ENCODE measurements around the gene ARCN1. TPM values are rescaled to one million over a fixed set of nuclear protein-coding genes. Genes with fewer than 3 reads are reported as not detected.

Gene ARCN1
- total RNA-seq, 1 donor: 172 TPM

DNA sequence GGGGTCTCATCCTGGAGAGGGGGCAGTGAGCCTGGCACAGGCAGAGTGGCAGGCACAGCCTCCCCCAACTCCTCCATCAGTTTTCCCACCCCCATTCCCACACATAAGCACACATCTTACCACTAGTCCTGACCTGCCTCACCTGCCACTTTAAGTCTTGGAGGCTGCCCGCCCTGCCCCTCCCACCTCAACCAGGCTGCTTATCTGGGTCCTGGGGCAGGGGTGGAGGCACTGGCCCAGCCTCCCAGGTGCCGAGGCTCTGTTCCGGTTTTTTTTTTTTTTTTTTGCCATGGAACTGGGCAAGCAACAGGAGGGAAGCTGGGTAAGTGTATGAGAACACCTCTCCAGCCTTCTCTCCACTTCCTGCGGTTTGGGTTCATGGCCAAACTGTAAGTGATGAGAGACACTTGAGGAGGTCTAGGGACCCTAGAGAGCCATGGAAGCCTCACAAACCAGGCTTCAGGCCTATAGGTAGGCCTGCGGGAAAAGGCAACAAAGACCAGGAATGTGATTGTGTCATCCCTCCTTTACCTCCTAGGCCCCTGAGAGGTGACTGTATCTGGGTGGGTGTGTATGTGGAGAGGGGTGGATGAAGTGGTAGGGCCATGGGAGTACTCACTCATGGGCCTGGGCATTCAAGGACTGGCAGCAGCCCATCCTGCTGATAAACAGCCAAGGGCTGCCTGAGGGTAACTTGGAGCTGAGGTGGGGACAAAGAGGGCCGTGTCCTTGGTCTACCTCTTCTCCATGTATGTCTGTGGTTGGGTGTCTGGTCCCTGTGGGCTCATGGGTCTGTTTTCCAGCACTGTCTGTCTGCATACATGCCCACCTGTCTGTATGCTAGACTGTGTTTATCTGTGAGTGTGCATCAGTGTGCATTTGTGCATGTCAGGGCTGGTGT lies 57.8 kb downstream of the ARCN1 start:
- H2AFZ ChIP-seq (ENCODE audit: low read length): no peak overlapping the region
- H3K27ac ChIP-seq (ENCODE audit: low read depth, low read length): peak overlapping the region; percentile 2
- peaks cover 21% of the 10 kb centered on the region for H3K4me1 ChIP-seq (ENCODE audit: insufficient read depth, low read length)
- no peaks in the 10 kb centered on the region for H3K27me3 ChIP-seq (ENCODE audit: insufficient read depth, low read length)
- H4K20me1 ChIP-seq (ENCODE audit: insufficient read depth, low read length): peaks cover 32% of the 10 kb centered on the region
- H3K79me2 ChIP-seq (ENCODE audit: insufficient read depth, low read length): peaks cover 60% of the 10 kb centered on the region
- TF ChIP-seq, protein P1, sequence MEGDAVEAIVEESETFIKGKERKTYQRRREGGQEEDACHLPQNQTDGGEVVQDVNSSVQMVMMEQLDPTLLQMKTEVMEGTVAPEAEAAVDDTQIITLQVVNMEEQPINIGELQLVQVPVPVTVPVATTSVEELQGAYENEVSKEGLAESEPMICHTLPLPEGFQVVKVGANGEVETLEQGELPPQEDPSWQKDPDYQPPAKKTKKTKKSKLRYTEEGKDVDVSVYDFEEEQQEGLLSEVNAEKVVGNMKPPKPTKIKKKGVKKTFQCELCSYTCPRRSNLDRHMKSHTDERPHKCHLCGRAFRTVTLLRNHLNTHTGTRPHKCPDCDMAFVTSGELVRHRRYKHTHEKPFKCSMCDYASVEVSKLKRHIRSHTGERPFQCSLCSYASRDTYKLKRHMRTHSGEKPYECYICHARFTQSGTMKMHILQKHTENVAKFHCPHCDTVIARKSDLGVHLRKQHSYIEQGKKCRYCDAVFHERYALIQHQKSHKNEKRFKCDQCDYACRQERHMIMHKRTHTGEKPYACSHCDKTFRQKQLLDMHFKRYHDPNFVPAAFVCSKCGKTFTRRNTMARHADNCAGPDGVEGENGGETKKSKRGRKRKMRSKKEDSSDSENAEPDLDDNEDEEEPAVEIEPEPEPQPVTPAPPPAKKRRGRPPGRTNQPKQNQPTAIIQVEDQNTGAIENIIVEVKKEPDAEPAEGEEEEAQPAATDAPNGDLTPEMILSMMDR (IDR thresholded peaks at IDR 0.05; ENCODE audit: extremely low read depth, low read depth, low read length): no peak
- H3K4me3 ChIP-seq (ENCODE audit: insufficient read depth, low read length): no peak overlapping the region
- peaks cover 83% of the 10 kb centered on the region for H3K36me3 ChIP-seq (ENCODE audit: insufficient read depth, low read length)
- peak; percentile 84 for DNase-seq (ENCODE audit: insufficient read length, low spot score, missing footprints)
- no peaks in the 10 kb centered on the region for H3K9me3 ChIP-seq (ENCODE audit: low read depth, low read length)
- H3K4me2 ChIP-seq (ENCODE audit: insufficient read depth, low read length): no peak overlapping the region

GRCh38 chr11:118631142-118631909 lies 59.1 kb downstream of the ARCN1 start:
- Histone ChIP-seq H4K20me1 (ENCODE audit: insufficient read depth, low read length) (peaks cover 28% of the 10 kb centered on the region), H3K36me3 (ENCODE audit: insufficient read depth, low read length) (peaks cover 84% of the 10 kb centered on the region)
- TF ChIP-seq, protein P1 (IDR thresholded peaks at IDR 0.05; ENCODE audit: extremely low read depth, low read depth, low read length): no peak

GRCh38 chr11:118632577-118633318 lies 60.5 kb downstream of the ARCN1 start:
- Histone ChIP-seq H2AFZ (ENCODE audit: low read length) (no peak overlapping the region), H3K9me3 (ENCODE audit: low read depth, low read length) (no peaks in the 10 kb centered on the region), H4K20me1 (ENCODE audit: insufficient read depth, low read length) (peaks cover 32% of the 10 kb centered on the region), H3K27me3 (ENCODE audit: insufficient read depth, low read length) (no peaks in the 10 kb centered on the region), H3K4me1 (ENCODE audit: insufficient read depth, low read length) (peaks cover 38% of the 10 kb centered on the region), H3K4me3 (ENCODE audit: insufficient read depth, low read length) (no peak overlapping the region), H3K27ac (ENCODE audit: low read depth, low read length) (peak overlapping the region; percentile 17), H3K4me2 (ENCODE audit: insufficient read depth, low read length) (no peak overlapping the region), H3K36me3 (ENCODE audit: insufficient read depth, low read length) (peaks cover 84% of the 10 kb centered on the region), H3K79me2 (ENCODE audit: insufficient read depth, low read length) (peaks cover 44% of the 10 kb centered on the region)
- TF ChIP-seq, protein P1 (IDR thresholded peaks at IDR 0.05; ENCODE audit: extremely low read depth, low read depth, low read length): no peak
- peak; percentile 74 for DNase-seq (ENCODE audit: insufficient read length, low spot score, missing footprints)

More at GRCh38 chr11:118631142-118631909, 59.1 kb downstream of the ARCN1 start:
- H3K27me3 ChIP-seq (ENCODE audit: insufficient read depth, low read length): no peaks in the 10 kb centered on the region
- no peak for DNase-seq (ENCODE audit: insufficient read length, low spot score, missing footprints)
- H3K79me2 ChIP-seq (ENCODE audit: insufficient read depth, low read length): peaks cover 49% of the 10 kb centered on the region
- no peak overlapping the region for H2AFZ ChIP-seq (ENCODE audit: low read length)
- no peaks in the 10 kb centered on the region for H3K9me3 ChIP-seq (ENCODE audit: low read depth, low read length)
- H3K27ac ChIP-seq (ENCODE audit: low read depth, low read length): no peak overlapping the region
- H3K4me3 ChIP-seq (ENCODE audit: insufficient read depth, low read length): no peak overlapping the region
- H3K4me2 ChIP-seq (ENCODE audit: insufficient read depth, low read length): no peak overlapping the region
- H3K4me1 ChIP-seq (ENCODE audit: insufficient read depth, low read length): peaks cover 29% of the 10 kb centered on the region
